NAMALWA (cell line): ENCODE data around the gene CFAP99.

Experiments
- DNase-seq: peaks from one replicate; pipeline ENCODE4 v3.0.0-alpha.2; 2015; ENCODE audit warnings: low spot score

CFAP99 gene

DNA sequence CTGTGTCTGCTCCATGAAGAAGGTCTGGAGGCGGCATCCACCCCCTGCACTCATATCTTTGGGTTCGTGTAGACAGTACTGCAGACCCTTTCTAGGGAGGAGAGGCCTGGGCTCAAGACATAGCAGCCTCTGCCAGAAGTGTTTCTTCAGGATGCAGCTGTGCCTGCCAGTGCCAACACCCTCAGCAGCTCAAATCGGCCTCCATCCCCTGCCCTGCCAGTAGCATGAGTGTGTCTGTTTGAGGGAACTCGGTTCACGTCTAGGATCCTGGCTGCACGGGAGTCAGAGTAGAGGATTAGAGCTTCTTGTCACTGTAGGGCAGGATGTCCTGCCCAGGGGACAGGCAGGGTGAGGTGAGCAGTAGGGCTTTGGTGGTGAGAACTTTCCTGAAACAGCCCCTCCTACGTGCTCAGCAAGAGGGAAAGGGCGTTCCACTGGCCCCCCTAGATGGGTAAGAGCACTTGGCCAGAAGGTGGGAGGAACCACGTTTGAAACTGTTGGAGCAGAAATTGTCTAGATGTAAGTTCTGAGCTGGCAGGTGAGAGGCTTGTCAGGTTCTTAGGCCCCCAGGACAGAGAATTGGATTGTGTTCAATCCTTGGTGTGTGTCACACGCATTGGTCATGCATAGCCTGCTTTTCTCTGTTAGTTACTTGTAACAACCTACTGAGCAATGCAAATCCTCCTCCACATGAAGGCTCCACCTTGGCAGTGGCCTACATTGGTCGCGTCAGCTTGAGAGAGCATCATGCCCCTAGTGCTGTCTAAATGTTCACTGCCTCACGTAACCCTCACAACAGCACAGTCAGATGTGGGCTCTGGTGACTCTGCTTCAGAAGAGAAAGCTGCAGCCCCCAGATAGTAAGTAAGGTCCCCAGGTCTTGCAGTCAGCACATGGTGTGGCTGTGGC lies 91.8 kb downstream of the CFAP99 start:
- no peak for DNase-seq

GRCh38 chr4:2511645-2512131 lies 92.9 kb downstream of the CFAP99 start:
- no peak for DNase-seq
